ENCODE results near the gene SMAD3. TPM values are rescaled to one million over a fixed set of nuclear protein-coding genes. Genes with fewer than 3 reads are reported as not detected.
"Not testable (repeated sequence)": the region's sequence is repeated elsewhere in the genome, so short reads cannot be mapped to it uniquely, and the experiment has no call there.

The SMAD3 gene
- polyA plus RNA-seq, 4 donors: 45.1 to 62.5 (median 48.9) TPM

GRCh38 chr15:67138891-67139855 is 73.8 kb downstream of the SMAD3 start:
- no peak for DNase-seq (ENCODE audit: low read depth in 4 of 4, low spot score in 3 of 4)

GRCh38 chr15:67140078-67140833 is 74.9 kb downstream of the SMAD3 start:
- DNase-seq (ENCODE audit: low read depth in 4 of 4, low spot score in 3 of 4): no peak

GRCh38 chr15:67142092-67142766 is 76.8 kb downstream of the SMAD3 start:
- no peak for DNase-seq (ENCODE audit: low read depth in 4 of 4, low spot score in 3 of 4)

- DNase-seq (ENCODE audit: low read depth in 4 of 4, low spot score in 3 of 4): no peak
Observed at GRCh38 chr15:67142767-67143100, 77.3 kb downstream of the SMAD3 start.

GRCh38 chr15:67143646-67144045 is 78.2 kb downstream of the SMAD3 start:
- no peak for DNase-seq (ENCODE audit: low read depth in 4 of 4, low spot score in 3 of 4)

GRCh38 chr15:67144609-67145311 is 79.4 kb downstream of the SMAD3 start:
- DNase-seq (ENCODE audit: low read depth in 4 of 4, low spot score in 3 of 4): no peak

- DNase-seq (ENCODE audit: low read depth in 4 of 4, low spot score in 3 of 4): no peak
Observed at GRCh38 chr15:67145312-67145610, 79.9 kb downstream of the SMAD3 start.

- no peak for DNase-seq (ENCODE audit: low read depth in 4 of 4, low spot score in 3 of 4)
Observed at GRCh38 chr15:67145710-67146109, 80.3 kb downstream of the SMAD3 start.

GRCh38 chr15:67146234-67146633 is 80.8 kb downstream of the SMAD3 start:
- DNase-seq (ENCODE audit: low read depth in 4 of 4, low spot score in 3 of 4): no peak

- DNase-seq (ENCODE audit: low read depth in 4 of 4, low spot score in 3 of 4): no peak
Observed at GRCh38 chr15:67146875-67147381, 81.5 kb downstream of the SMAD3 start.

- DNase-seq (ENCODE audit: low read depth in 4 of 4, low spot score in 3 of 4): no peak
Observed at GRCh38 chr15:67147396-67147949, 82.1 kb downstream of the SMAD3 start.

- DNase-seq (ENCODE audit: low read depth in 4 of 4, low spot score in 3 of 4): no peak
Observed at GRCh38 chr15:67148196-67148701, 82.8 kb downstream of the SMAD3 start.

GRCh38 chr15:67149068-67149772 is 83.8 kb downstream of the SMAD3 start:
- no peak for DNase-seq (ENCODE audit: low read depth in 4 of 4, low spot score in 3 of 4)

- no peak for DNase-seq (ENCODE audit: low read depth in 4 of 4, low spot score in 3 of 4)
Observed at GRCh38 chr15:67149773-67150022, 84.3 kb downstream of the SMAD3 start.

- no peak for DNase-seq (ENCODE audit: low read depth in 4 of 4, low spot score in 3 of 4)
Observed at GRCh38 chr15:67150023-67150860, 84.8 kb downstream of the SMAD3 start.

GRCh38 chr15:67152429-67152828 is 87.0 kb downstream of the SMAD3 start:
- no peak for DNase-seq (ENCODE audit: low read depth in 4 of 4, low spot score in 3 of 4)

- not testable (repeated sequence) for DNase-seq (ENCODE audit: low read depth in 4 of 4, low spot score in 3 of 4)
Observed at GRCh38 chr15:67153044-67153443, 87.6 kb downstream of the SMAD3 start.

GRCh38 chr15:67154249-67154648 is 88.8 kb downstream of the SMAD3 start:
- no peak for DNase-seq (ENCODE audit: low read depth in 4 of 4, low spot score in 3 of 4)

- DNase-seq (ENCODE audit: low read depth in 4 of 4, low spot score in 3 of 4): no peak
Observed at GRCh38 chr15:67156426-67156825, 91.0 kb downstream of the SMAD3 start.
